Subcutaneous abdominal adipose tissue (tissue), 5 donors: Measurements from ENCODE around the gene BAD.
"Not testable (repeated sequence)": the region's sequence is repeated elsewhere in the genome, so short reads cannot be mapped to it uniquely, and the experiment has no call there.

Experiments
- H3K27ac ChIP-seq: one replicate; pipeline ENCODE4 v1.7.0; 2013; ENCODE audit warnings: low read depth, mild to moderate bottlenecking, inconsistent platforms, low read length, moderate library complexity
- H3K27me3 ChIP-seq, 5 donors: one replicate each; pipeline ENCODE4 v1.7.0; 2013; ENCODE audit warnings: low read length in 5 of 5, inconsistent platforms in 1 of 5; ENCODE audit not compliant: control insufficient read depth in 5 of 5, insufficient read depth in 4 of 5
- H3K36me3 ChIP-seq, 5 donors: one replicate each; pipeline ENCODE4 v1.7.0; 2013; ENCODE audit warnings: low read length in 5 of 5; ENCODE audit not compliant: control insufficient read depth in 5 of 5, insufficient read depth in 5 of 5
- H3K4me1 ChIP-seq, 5 donors: one replicate each; pipeline ENCODE4 v1.7.0; 2013; ENCODE audit warnings: low read length in 5 of 5, mild to moderate bottlenecking in 3 of 5, moderate library complexity in 1 of 5; ENCODE audit not compliant: control insufficient read depth in 5 of 5, insufficient read depth in 5 of 5
- H3K4me3 ChIP-seq, 5 donors: one replicate each; pipeline ENCODE4 v1.7.0; 2013; ENCODE audit warnings: low read length in 5 of 5, low read depth in 1 of 5
- H3K9ac ChIP-seq, 5 donors: one replicate each; pipeline ENCODE4 v1.7.0; 2013; ENCODE audit warnings: low read length in 5 of 5, mild to moderate bottlenecking in 4 of 5, moderate library complexity in 3 of 5
- H3K9me3 ChIP-seq, 5 donors: one replicate each; pipeline ENCODE4 v1.7.0; 2013; ENCODE audit warnings: low read length in 5 of 5; ENCODE audit not compliant: control insufficient read depth in 5 of 5
- donor health status: healthy.
- donor health status: healthy.
- donor health status: healthy.
- donor health status: healthy.
- donor health status: healthy.

The BAD gene

DNA sequence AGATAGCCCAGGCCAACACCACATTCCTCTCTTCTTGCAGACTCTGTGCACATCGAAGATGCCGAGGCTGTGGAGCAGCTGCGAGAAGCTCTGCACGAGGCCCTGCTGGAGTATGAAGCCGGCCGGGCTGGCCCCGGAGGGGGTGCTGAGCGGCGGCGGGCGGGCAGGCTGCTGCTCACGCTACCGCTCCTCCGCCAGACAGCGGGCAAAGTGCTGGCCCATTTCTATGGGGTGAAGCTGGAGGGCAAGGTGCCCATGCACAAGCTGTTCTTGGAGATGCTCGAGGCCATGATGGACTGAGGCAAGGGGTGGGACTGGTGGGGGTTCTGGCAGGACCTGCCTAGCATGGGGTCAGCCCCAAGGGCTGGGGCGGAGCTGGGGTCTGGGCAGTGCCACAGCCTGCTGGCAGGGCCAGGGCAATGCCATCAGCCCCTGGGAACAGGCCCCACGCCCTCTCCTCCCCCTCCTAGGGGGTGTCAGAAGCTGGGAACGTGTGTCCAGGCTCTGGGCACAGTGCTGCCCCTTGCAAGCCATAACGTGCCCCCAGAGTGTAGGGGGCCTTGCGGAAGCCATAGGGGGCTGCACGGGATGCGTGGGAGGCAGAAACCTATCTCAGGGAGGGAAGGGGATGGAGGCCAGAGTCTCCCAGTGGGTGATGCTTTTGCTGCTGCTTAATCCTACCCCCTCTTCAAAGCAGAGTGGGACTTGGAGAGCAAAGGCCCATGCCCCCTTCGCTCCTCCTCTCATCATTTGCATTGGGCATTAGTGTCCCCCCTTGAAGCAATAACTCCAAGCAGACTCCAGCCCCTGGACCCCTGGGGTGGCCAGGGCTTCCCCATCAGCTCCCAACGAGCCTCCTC, 31.4 kb upstream of the BAD start:
- not testable (repeated sequence) for H3K4me3 ChIP-seq
- peaks cover 0 to 31% (median 27%) of the 10 kb centered on the region in 5 donors for H3K36me3 ChIP-seq
- H3K4me1 ChIP-seq: peaks cover 0 to 55% (median 31%) of the 10 kb centered on the region in 5 donors

DNA sequence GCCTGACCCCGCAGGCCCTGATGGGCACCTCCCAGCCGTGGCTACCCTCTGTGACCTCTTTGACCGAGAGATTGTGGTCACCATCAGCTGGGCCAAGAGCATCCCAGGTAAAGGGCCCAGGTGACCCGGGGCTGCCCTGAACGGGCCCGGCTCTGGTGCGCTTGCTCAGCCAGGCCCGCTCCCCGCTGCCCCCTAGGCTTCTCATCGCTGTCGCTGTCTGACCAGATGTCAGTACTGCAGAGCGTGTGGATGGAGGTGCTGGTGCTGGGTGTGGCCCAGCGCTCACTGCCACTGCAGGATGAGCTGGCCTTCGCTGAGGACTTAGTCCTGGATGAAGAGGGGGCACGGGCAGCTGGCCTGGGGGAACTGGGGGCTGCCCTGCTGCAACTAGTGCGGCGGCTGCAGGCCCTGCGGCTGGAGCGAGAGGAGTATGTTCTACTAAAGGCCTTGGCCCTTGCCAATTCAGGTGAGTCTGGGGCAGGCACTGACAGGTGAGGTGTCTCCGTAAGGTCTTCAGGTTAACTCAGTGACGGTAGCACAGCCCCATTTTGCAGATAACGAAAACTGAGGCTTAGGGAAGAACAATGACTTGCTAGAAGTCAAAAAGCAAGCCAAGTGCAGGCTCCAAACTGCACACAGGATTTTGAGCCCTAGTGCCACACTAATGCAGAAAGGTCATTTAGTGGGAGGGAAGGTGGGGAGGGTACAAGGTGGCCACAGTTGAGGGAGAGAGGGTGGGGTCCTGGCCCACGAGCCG, 30.5 kb upstream of the BAD start:
- Histone ChIP-seq H3K27ac (peak overlapping the region; percentile 70), H3K9ac (no peak overlapping the region), H3K36me3 (peaks cover 0 to 23% (median 21%) of the 10 kb centered on the region in 5 donors), H3K4me3 (no peak overlapping the region), H3K27me3 (no peaks in the 10 kb centered on the region), H3K9me3 (no peaks in the 10 kb centered on the region), H3K4me1 (peaks cover 0 to 55% (median 31%) of the 10 kb centered on the region in 5 donors)

More for the DNA sequence above, 31.4 kb upstream of the BAD start:
- H3K9ac ChIP-seq, H3K27me3 ChIP-seq, H3K9me3 ChIP-seq: not testable (repeated sequence)
- peak overlapping the region; percentile 99 for H3K27ac ChIP-seq

DNA sequence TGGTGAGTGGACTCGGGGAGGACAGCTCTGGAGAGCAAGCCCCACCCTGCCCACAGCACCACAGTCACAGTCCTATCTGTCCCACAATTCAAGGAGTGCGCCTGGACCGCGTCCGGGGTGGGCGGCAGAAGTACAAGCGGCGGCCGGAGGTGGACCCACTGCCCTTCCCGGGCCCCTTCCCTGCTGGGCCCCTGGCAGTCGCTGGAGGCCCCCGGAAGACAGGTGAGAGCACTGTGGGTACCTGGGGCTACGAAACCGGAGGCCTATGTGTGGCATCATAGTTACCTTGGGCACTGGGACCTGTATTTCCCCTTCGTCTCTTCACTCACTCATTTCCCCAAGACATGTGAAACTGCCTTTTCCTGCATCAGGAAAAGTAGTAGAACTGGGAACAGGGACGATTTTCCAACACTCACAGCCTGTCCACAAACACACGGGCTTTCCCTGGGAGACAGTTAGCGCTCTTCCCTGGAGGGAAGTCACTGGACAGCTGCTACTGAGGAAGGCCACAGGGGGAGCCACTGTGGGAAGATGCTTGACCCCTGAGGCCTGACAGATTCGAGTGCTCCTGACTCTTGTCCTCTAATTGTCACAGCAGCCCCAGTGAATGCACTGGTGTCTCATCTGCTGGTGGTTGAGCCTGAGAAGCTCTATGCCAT, 29.8 kb upstream of the BAD start:
- Histone ChIP-seq H3K27me3 (no peaks in the 10 kb centered on the region), H3K9me3 (no peaks in the 10 kb centered on the region), H3K4me3 (peak overlapping the region; percentile 4 to 49 (median 31)), H3K4me1 (peaks cover 0 to 51% (median 26%) of the 10 kb centered on the region in 5 donors), H3K36me3 (peaks cover 0 to 23% (median 21%) of the 10 kb centered on the region in 5 donors), H3K27ac (peak overlapping the region; percentile 70), H3K9ac (peak overlapping the region in 4 of 5 donors; percentile 56 to 71 (median 61))

GRCh38 chr11:64313491-64314145, 29.2 kb upstream of the BAD start:
- H3K9me3 ChIP-seq: no peaks in the 10 kb centered on the region
- peak overlapping the region in 4 of 5 donors; percentile 56 to 71 (median 61) for H3K9ac ChIP-seq
- peaks cover 0 to 45% (median 21%) of the 10 kb centered on the region in 5 donors for H3K4me1 ChIP-seq
- peak overlapping the region in 4 of 5 donors; percentile 6 to 49 (median 34) for H3K4me3 ChIP-seq
- H3K27ac ChIP-seq: peak overlapping the region; percentile 70
- H3K27me3 ChIP-seq: no peaks in the 10 kb centered on the region
- H3K36me3 ChIP-seq: peaks cover 0 to 23% (median 21%) of the 10 kb centered on the region in 5 donors

DNA sequence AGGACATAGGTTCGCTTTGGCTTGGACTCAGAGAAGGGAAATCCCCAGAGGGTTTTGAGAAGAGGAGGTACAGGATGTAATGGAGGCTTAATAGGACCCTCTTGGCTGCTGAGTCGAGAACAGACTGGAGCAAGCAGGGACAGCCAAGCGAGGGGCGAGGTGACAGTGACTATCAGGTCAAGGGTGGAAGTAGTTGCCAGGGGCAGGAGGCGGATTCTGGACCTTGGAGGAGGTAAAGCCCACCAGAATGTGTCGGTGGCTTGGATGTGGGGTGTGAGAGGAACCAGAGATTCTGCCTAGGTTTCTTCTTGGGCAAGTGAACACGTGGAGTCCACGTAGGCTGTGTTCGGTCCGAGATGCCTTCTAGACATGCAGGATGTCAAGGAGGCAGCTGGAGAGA, 28.5 kb upstream of the BAD start:
- peaks cover 0 to 23% (median 21%) of the 10 kb centered on the region in 5 donors for H3K36me3 ChIP-seq
- no peak overlapping the region for H3K4me3 ChIP-seq
- H3K9ac ChIP-seq: peak overlapping the region in 1 of 5 donors; percentile 11
- peaks cover 0 to 40% (median 19%) of the 10 kb centered on the region in 5 donors for H3K4me1 ChIP-seq
- no peaks in the 10 kb centered on the region for H3K27me3 ChIP-seq
- H3K9me3 ChIP-seq: no peaks in the 10 kb centered on the region
- H3K27ac ChIP-seq: peak overlapping the region; percentile 70

GRCh38 chr11:64307795-64308194, 23.3 kb upstream of the BAD start:
- H3K9ac ChIP-seq, H3K27me3 ChIP-seq, H3K36me3 ChIP-seq, H3K4me3 ChIP-seq, H3K9me3 ChIP-seq: not testable (repeated sequence)
- H3K27ac ChIP-seq: peak overlapping the region; percentile 75
- peaks cover 2 to 36% (median 28%) of the 10 kb centered on the region in 5 donors for H3K4me1 ChIP-seq

- H3K36me3 ChIP-seq: peaks cover 0 to 8% (median 3%) of the 10 kb centered on the region in 5 donors
- peak overlapping the region; percentile 11 to 80 (median 70) for H3K4me3 ChIP-seq
- H3K9me3 ChIP-seq: no peaks in the 10 kb centered on the region
- no peaks in the 10 kb centered on the region for H3K27me3 ChIP-seq
- peaks cover 2 to 31% (median 28%) of the 10 kb centered on the region in 5 donors for H3K4me1 ChIP-seq
- H3K27ac ChIP-seq: peak overlapping the region; percentile 75
- H3K9ac ChIP-seq: peak overlapping the region in 4 of 5 donors; percentile 55 to 83 (median 80)
These were observed 22.6 kb upstream of the BAD start for GRCh38 chr11:64306876-64307622.

DNA sequence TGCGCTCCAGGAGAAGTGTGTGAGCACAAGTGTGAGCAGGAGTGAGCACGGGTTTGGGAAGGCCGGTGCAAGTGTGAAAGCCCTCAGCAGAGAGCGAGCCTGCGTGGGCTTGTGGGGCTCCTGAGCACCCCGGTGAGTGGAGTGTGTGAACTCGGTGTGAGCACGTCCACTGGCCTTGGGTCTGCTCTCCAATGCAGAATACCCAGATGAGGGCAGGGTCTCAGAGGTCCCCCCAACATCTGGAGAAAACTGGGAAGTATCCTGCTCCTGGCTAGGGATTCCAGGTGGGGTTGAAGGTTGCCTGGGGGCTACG, 22.1 kb upstream of the BAD start:
- H3K4me1 ChIP-seq: peaks cover 2 to 31% (median 28%) of the 10 kb centered on the region in 5 donors
- H3K27me3 ChIP-seq: no peaks in the 10 kb centered on the region
- no peaks in the 10 kb centered on the region for H3K9me3 ChIP-seq
- peak overlapping the region; percentile 70 to 80 (median 71) for H3K4me3 ChIP-seq
- H3K27ac ChIP-seq: peak overlapping the region; percentile 75
- H3K9ac ChIP-seq: peak overlapping the region; percentile 26 to 83 (median 78)
- peaks cover 0 to 8% (median 3%) of the 10 kb centered on the region in 5 donors for H3K36me3 ChIP-seq
